ENCODE results near the gene RPS21. TPM values are rescaled to one million over a fixed set of nuclear protein-coding genes. Genes with fewer than 3 reads are reported as not detected.

The RPS21 gene
- total and polyA plus RNA-seq, 9 of the 15 experiments (the other 6 are each of a cell fraction or from before 2014, with no cell fraction given): 1,380 to 5,647 (median 3,091) TPM

GRCh38 chr20:62407221-62407992 lies 20.5 kb downstream of the RPS21 start, which contains the start of gene CABLES2 (continued):
- TF ChIP-seq, protein P1, sequence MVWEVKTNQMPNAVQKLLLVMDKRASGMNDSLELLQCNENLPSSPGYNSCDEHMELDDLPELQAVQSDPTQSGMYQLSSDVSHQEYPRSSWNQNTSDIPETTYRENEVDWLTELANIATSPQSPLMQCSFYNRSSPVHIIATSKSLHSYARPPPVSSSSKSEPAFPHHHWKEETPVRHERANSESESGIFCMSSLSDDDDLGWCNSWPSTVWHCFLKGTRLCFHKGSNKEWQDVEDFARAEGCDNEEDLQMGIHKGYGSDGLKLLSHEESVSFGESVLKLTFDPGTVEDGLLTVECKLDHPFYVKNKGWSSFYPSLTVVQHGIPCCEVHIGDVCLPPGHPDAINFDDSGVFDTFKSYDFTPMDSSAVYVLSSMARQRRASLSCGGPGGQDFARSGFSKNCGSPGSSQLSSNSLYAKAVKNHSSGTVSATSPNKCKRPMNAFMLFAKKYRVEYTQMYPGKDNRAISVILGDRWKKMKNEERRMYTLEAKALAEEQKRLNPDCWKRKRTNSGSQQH (CRISPR knock-in tag; IDR thresholded peaks at IDR 0.05): peak; percentile 65; the same call in 1 of the 2 replicates
- TF ChIP-seq FOXP1 (CRISPR knock-in tag; IDR thresholded peaks at IDR 0.05) (no peak), ETV6 (IDR thresholded peaks at IDR 0.05; ENCODE audit: borderline replicate concordance in 1 of 2, low read depth in 2 of 2, low read length in 1 of 2) (peak; percentile 34 to 42; a peak in 2 of 4 replicates), ETV6 (CRISPR knock-in tag; IDR thresholded peaks at IDR 0.05; ENCODE audit: borderline replicate concordance) (no peak), ZNF384 (IDR thresholded peaks at IDR 0.05; ENCODE audit: low read depth, low read length) (no peak), TAL1 (IDR thresholded peaks at IDR 0.05) (no peak), ZNF589 (CRISPR knock-in tag; IDR thresholded peaks at IDR 0.05; ENCODE audit: low read depth) (0 out of 2 replicates have a peak, but pooled peaks have one; percentile 46), FOXK2 (conservative IDR thresholded peaks at IDR 0.05 in 1 of 2, IDR thresholded peaks at IDR 0.05 in 1 of 2; ENCODE audit: low read depth in 2 of 2) (no peak; a peak in 1 of 4 replicates), GTF2E2 (tag; IDR thresholded peaks at IDR 0.05) (no peak), SOX6 (IDR thresholded peaks at IDR 0.05) (peak; percentile 63; the same call in 1 of the 2 replicates), TAF1 (IDR thresholded peaks at IDR 0.05; ENCODE audit: control insufficient read depth, extremely low read depth, insufficient read depth, low read length, severe bottlenecking) (peak; percentile 67), ZNF695 (CRISPR knock-in tag; IDR thresholded peaks at IDR 0.05) (no peak), ZNF212 (CRISPR knock-in tag; IDR thresholded peaks at IDR 0.05) (no peak), ZNF354B (CRISPR knock-in tag; IDR thresholded peaks at IDR 0.05) (no peak), CHD2 (IDR thresholded peaks at IDR 0.05; ENCODE audit: low read depth, low read length) (peak; percentile 13; the same call in 1 of the 2 replicates), BDP1 (IDR thresholded peaks at IDR 0.05; ENCODE audit: insufficient read depth, insufficient read length) (no peak), GATAD2B (IDR thresholded peaks at IDR 0.05; ENCODE audit: borderline replicate concordance) (no peak), NFE2L1 (tag; IDR thresholded peaks at IDR 0.05; ENCODE audit: borderline replicate concordance, low read depth) (no peak), KAT8 (IDR thresholded peaks at IDR 0.05; ENCODE audit: low read depth) (no peak), ZC3H8 (IDR thresholded peaks at IDR 0.05) (no peak), DNMT1 (IDR thresholded peaks at IDR 0.05) (no peak), CC2D1A (IDR thresholded peaks at IDR 0.05) (no peak), UBTF (IDR thresholded peaks at IDR 0.05; ENCODE audit: borderline replicate concordance in 1 of 2, low read depth in 2 of 2, low read length in 2 of 2) (no peak)
- TF ChIP-seq, protein P2, sequence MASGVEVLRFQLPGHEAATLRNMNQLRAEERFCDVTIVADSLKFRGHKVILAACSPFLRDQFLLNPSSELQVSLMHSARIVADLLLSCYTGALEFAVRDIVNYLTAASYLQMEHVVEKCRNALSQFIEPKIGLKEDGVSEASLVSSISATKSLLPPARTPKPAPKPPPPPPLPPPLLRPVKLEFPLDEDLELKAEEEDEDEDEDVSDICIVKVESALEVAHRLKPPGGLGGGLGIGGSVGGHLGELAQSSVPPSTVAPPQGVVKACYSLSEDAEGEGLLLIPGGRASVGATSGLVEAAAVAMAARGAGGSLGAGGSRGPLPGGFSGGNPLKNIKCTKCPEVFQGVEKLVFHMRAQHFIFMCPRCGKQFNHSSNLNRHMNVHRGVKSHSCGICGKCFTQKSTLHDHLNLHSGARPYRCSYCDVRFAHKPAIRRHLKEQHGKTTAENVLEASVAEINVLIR (CRISPR knock-in tag; IDR thresholded peaks at IDR 0.05): no peak
- TF ChIP-seq, protein P3, sequence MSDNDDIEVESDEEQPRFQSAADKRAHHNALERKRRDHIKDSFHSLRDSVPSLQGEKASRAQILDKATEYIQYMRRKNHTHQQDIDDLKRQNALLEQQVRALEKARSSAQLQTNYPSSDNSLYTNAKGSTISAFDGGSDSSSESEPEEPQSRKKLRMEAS (CRISPR knock-in tag; IDR thresholded peaks at IDR 0.05): peak; percentile 78
